GM12865 (cell line): ENCODE data around the gene SPATA13.
A peak's percentile ranks its signal among the peaks of the same experiment; 100 is the strongest.

Experiments
- DNase-seq: peaks from one replicate; pipeline ENCODE4 v3.0.0; 2010; ENCODE audit warnings: low read depth
- H3K4me3 ChIP-seq: 2 replicates; pipeline ENCODE4 v1.5.1; 2011; ENCODE audit warnings: mild to moderate bottlenecking, low read depth, low read length, control low read depth
- CTCF ChIP-seq: IDR thresholded peaks from 2 replicates; pipeline ENCODE4 v1.5.1; 2011; ENCODE audit warnings: low read length, control low read depth, low read depth, inconsistent platforms; ENCODE audit not compliant: insufficient read depth; ENCODE audit errors: missing control alignments

Gene SPATA13

GRCh38 chr13:24122569-24122968 is 38.0 kb upstream of the SPATA13 start:
- no peak for DNase-seq
- no peak overlapping the region for H3K4me3 ChIP-seq
- TF ChIP-seq CTCF, result no peak

- no peak for TF ChIP-seq CTCF
- H3K4me3 ChIP-seq, result no peak overlapping the region
- DNase-seq, result no peak
These were observed 36.8 kb upstream of the SPATA13 start for GRCh38 chr13:24123761-24124160.

- no peak for TF ChIP-seq CTCF
- H3K4me3 ChIP-seq, result no peak overlapping the region
- DNase-seq, result peak; percentile 70
These were observed 35.6 kb upstream of the SPATA13 start for GRCh38 chr13:24124789-24125476.

GRCh38 chr13:24127116-24127631 is 33.3 kb upstream of the SPATA13 start:
- DNase-seq, result peak; percentile 67
- no peak for TF ChIP-seq CTCF
- H3K4me3 ChIP-seq, result no peak overlapping the region

GRCh38 chr13:24128112-24128511 is 32.4 kb upstream of the SPATA13 start:
- no peak for TF ChIP-seq CTCF
- DNase-seq, result no peak
- no peak overlapping the region for H3K4me3 ChIP-seq

- DNase-seq, result no peak
- TF ChIP-seq CTCF, result no peak
- no peak overlapping the region for H3K4me3 ChIP-seq
These were observed 31.6 kb upstream of the SPATA13 start for GRCh38 chr13:24128962-24129361.
